ENCODE results near the gene LARP1B.
"Not testable (repeated sequence)": the region's sequence is repeated elsewhere in the genome, so short reads cannot be mapped to it uniquely, and the experiment has no call there.

The LARP1B gene

GRCh38 chr4:128141866-128142265 is 80.8 kb downstream of the LARP1B start:
- no peak for DNase-seq

- DNase-seq: no peak
These were observed 84.6 kb downstream of the LARP1B start for GRCh38 chr4:128145727-128146126.

GRCh38 chr4:128153800-128154199 is 92.7 kb downstream of the LARP1B start:
- no peak for DNase-seq

- no peak for DNase-seq
These were observed 94.2 kb downstream of the LARP1B start for GRCh38 chr4:128155231-128155855.

- no peak for DNase-seq
These were observed 94.9 kb downstream of the LARP1B start for GRCh38 chr4:128155874-128156456.

GRCh38 chr4:128156472-128156871 is 95.4 kb downstream of the LARP1B start:
- DNase-seq: not testable (repeated sequence)

GRCh38 chr4:128158894-128159293 is 97.8 kb downstream of the LARP1B start:
- DNase-seq: no peak

- no peak for DNase-seq
These were observed 98.9 kb downstream of the LARP1B start for GRCh38 chr4:128159967-128160366.

GRCh38 chr4:128161138-128161537 is 100.0 kb downstream of the LARP1B start:
- no peak for DNase-seq

- no peak for DNase-seq
These were observed 101.3 kb downstream of the LARP1B start for GRCh38 chr4:128162434-128162833.

GRCh38 chr4:128163177-128164117 is 102.3 kb downstream of the LARP1B start:
- DNase-seq: no peak

- no peak for DNase-seq
These were observed 105.9 kb downstream of the LARP1B start for GRCh38 chr4:128166982-128167381.

- no peak for DNase-seq
These were observed 107.6 kb downstream of the LARP1B start for GRCh38 chr4:128168701-128169100.

- DNase-seq: no peak
These were observed 108.1 kb downstream of the LARP1B start for GRCh38 chr4:128169245-128169644.

- no peak for DNase-seq
These were observed 115.5 kb downstream of the LARP1B start for GRCh38 chr4:128176643-128177042.

- DNase-seq: no peak
These were observed 116.4 kb downstream of the LARP1B start for GRCh38 chr4:128177498-128177897.

- no peak for DNase-seq
These were observed 125.5 kb downstream of the LARP1B start for GRCh38 chr4:128186623-128187022.

- DNase-seq: peak; percentile 75
These were observed 130.1 kb downstream of the LARP1B start for GRCh38 chr4:128191115-128191781.

GRCh38 chr4:128220286-128221235 is 159.4 kb downstream of the LARP1B start:
- DNase-seq: no peak

GRCh38 chr4:128221586-128221985 is 160.5 kb downstream of the LARP1B start:
- no peak for DNase-seq

GRCh38 chr4:128225148-128225547 is 164.0 kb downstream of the LARP1B start:
- no peak for DNase-seq

- no peak for DNase-seq
These were observed 167.0 kb downstream of the LARP1B start for GRCh38 chr4:128227991-128228571.

Data from stimulated activated CD8-positive, alpha-beta memory T cell treated with anti-CD3 and anti-CD28 coated beads, Interleukin-4, amount 100 ng/mL, for 48 hours (primary cell).